ENCODE data around the gene HGD. TPM values are rescaled to one million over a fixed set of nuclear protein-coding genes. Genes with fewer than 3 reads are reported as not detected.

The HGD gene
- polyA plus RNA-seq, 1 donor (not counting 4 experiments of a cell fraction or from before 2014, with no cell fraction given): not detected

DNA sequence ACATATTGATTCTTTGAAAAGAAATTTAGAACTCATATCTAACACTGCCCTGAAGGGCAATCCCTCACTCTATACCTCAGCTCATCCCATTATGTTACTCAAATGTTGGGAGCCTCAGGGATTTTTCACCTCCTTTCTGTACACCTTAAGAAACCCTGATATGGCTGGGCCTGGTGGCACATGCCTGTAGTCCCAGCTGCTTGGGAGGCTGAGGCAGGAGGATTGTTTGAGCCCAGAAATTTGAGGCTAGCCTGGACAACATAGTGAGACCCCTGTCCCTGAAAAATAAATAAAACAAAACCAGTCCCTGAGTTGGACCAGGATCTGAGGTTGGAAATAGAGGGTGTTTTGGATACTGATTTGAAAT is 58.3 kb downstream of the HGD start:
- Histone ChIP-seq H3K79me2 (ENCODE audit: control insufficient read depth, insufficient read depth, low read length) (no peaks in the 10 kb centered on the region), H3K9me3 (ENCODE audit: control insufficient read depth, low read depth, low read length) (peaks cover 3% of the 10 kb centered on the region), H3K9ac (ENCODE audit: control insufficient read depth, extremely low read depth, insufficient read depth, low read length) (no peak overlapping the region), H3K27ac (ENCODE audit: control insufficient read depth, insufficient read depth, low read length) (no peak overlapping the region), H3K4me1 (ENCODE audit: control insufficient read depth, extremely low read depth, insufficient read depth, low read length) (no peaks in the 10 kb centered on the region), H3K36me3 (ENCODE audit: control insufficient read depth in 2 of 2, extremely low read depth in 1 of 2, insufficient read depth in 2 of 2, low read length in 2 of 2) (no peaks in the 10 kb centered on the region), H3K9me1 (ENCODE audit: control insufficient read depth, extremely low read depth, insufficient read depth, low read length) (no peaks in the 10 kb centered on the region), H3K4me3 (ENCODE audit: control insufficient read depth in 2 of 3, extremely low read depth in 1 of 3, insufficient read depth in 2 of 3, low read depth in 1 of 3, low read length in 3 of 3) (no peak overlapping the region), H3K4me2 (ENCODE audit: control insufficient read depth, extremely low read depth, insufficient read depth, low read depth, low read length) (no peak overlapping the region), H3K27me3 (ENCODE audit: control insufficient read depth, extremely low read depth, insufficient read depth, low read length) (no peaks in the 10 kb centered on the region), H4K20me1 (ENCODE audit: control insufficient read depth, extremely low read depth, insufficient read depth, low read length) (no peaks in the 10 kb centered on the region), H2AFZ (ENCODE audit: control insufficient read depth, low read length) (no peak overlapping the region)
- DNase-seq (ENCODE audit: low read depth, low spot score) (no peak), FAIRE-seq (no peak)
- dilution Hi-C loops (cut with MboI; ENCODE audit: extremely low pct_ligation_motif_present, low sequenced_read_pairs): no loop called here
- TF ChIP-seq, protein P1, sequence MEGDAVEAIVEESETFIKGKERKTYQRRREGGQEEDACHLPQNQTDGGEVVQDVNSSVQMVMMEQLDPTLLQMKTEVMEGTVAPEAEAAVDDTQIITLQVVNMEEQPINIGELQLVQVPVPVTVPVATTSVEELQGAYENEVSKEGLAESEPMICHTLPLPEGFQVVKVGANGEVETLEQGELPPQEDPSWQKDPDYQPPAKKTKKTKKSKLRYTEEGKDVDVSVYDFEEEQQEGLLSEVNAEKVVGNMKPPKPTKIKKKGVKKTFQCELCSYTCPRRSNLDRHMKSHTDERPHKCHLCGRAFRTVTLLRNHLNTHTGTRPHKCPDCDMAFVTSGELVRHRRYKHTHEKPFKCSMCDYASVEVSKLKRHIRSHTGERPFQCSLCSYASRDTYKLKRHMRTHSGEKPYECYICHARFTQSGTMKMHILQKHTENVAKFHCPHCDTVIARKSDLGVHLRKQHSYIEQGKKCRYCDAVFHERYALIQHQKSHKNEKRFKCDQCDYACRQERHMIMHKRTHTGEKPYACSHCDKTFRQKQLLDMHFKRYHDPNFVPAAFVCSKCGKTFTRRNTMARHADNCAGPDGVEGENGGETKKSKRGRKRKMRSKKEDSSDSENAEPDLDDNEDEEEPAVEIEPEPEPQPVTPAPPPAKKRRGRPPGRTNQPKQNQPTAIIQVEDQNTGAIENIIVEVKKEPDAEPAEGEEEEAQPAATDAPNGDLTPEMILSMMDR (optimal IDR thresholded peaks at IDR 0.05 in 1 of 3, IDR thresholded peaks at IDR 0.05 in 1 of 3, conservative IDR thresholded peaks at IDR 0.05 in 1 of 3; ENCODE audit: extremely low read depth in 1 of 3, insufficient read depth in 2 of 3, low read length in 3 of 3): no peak
- TF ChIP-seq EZH2 (IDR thresholded peaks at IDR 0.05; ENCODE audit: low read length): no peak

DNA sequence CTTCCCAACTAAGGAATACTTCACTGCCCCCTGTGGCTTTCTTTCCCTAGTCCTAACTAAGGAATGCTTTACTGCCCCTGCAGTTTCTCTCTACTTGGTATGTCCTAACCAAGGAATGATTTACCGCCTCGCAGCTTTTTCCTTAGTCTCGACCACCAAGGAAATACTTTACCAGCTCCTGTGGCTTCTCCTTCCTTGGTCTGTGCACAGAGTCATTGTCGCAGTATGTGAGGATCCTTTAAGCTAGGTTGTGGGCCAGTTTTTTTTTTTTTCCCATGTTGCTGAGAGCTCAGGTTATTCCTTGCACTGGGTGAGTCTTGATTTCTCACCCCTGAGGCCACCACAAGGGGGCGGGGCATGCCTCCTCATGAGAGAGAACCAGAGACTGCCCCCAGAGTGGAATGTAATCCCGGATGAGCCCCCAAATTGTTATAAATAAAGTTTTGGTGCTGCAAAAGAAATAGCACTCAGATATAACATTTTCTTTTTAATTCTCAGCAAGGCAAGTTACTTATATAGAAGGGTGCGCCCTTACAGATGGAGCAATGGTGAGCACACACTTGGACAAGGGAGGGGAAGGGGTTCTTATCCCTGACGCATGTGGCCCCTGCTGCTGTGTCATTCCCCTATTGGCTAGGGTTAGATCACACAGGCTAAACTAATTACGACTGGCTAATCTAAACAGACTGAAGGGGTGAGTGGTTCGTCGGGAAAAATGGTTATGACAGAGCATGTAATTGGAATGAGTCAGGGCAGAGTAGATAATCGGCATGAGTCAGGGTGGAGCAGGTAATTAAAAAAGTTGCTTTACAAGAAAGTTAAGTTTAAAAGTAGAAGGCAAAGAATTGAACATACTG is 58.9 kb downstream of the HGD start:
- Histone ChIP-seq H3K36me3 (ENCODE audit: control insufficient read depth in 2 of 2, extremely low read depth in 1 of 2, insufficient read depth in 2 of 2, low read length in 2 of 2) (no peaks in the 10 kb centered on the region), H3K9me3 (ENCODE audit: control insufficient read depth, low read depth, low read length) (peaks cover 3% of the 10 kb centered on the region), H3K4me1 (ENCODE audit: control insufficient read depth, extremely low read depth, insufficient read depth, low read length) (no peaks in the 10 kb centered on the region), H3K9me1 (ENCODE audit: control insufficient read depth, extremely low read depth, insufficient read depth, low read length) (no peaks in the 10 kb centered on the region), H3K9ac (ENCODE audit: control insufficient read depth, extremely low read depth, insufficient read depth, low read length) (no peak overlapping the region), H2AFZ (ENCODE audit: control insufficient read depth, low read length) (no peak overlapping the region), H3K79me2 (ENCODE audit: control insufficient read depth, insufficient read depth, low read length) (no peaks in the 10 kb centered on the region), H3K4me2 (ENCODE audit: control insufficient read depth, extremely low read depth, insufficient read depth, low read depth, low read length) (no peak overlapping the region), H3K4me3 (ENCODE audit: control insufficient read depth in 2 of 3, extremely low read depth in 1 of 3, insufficient read depth in 2 of 3, low read depth in 1 of 3, low read length in 3 of 3) (no peak overlapping the region), H3K27me3 (ENCODE audit: control insufficient read depth, extremely low read depth, insufficient read depth, low read length) (no peaks in the 10 kb centered on the region), H4K20me1 (ENCODE audit: control insufficient read depth, extremely low read depth, insufficient read depth, low read length) (no peaks in the 10 kb centered on the region), H3K27ac (ENCODE audit: control insufficient read depth, insufficient read depth, low read length) (no peak overlapping the region)
- FAIRE-seq: no peak
- DNase-seq (ENCODE audit: low read depth, low spot score): no peak
- dilution Hi-C loops (cut with MboI; ENCODE audit: extremely low pct_ligation_motif_present, low sequenced_read_pairs): no loop called here
- no peak for TF ChIP-seq EZH2 (IDR thresholded peaks at IDR 0.05; ENCODE audit: low read length)
- TF ChIP-seq, protein P1 (optimal IDR thresholded peaks at IDR 0.05 in 1 of 3, IDR thresholded peaks at IDR 0.05 in 1 of 3, conservative IDR thresholded peaks at IDR 0.05 in 1 of 3; ENCODE audit: extremely low read depth in 1 of 3, insufficient read depth in 2 of 3, low read length in 3 of 3): no peak
